GM21515 (cell line): ENCODE data around the gene MROH8.

Experiments
- ATAC-seq: cut with Tn5 transposase; IDR thresholded peaks from one replicate; pipeline ENCODE4 v1.9.1; 2021; ENCODE audit not compliant: unreplicated experiment

The MROH8 gene

GRCh38 chr20:37178839-37179682 is at the start of gene MROH8, which contains the start of gene RPN2:
MROH8 (minus strand) TSS chr20:37179548.
RPN2 (plus strand) TSS chr20:37179330; CDS start chr20:37179357, 27 bp downstream.
- peak; percentile 94 for ATAC-seq

GRCh38 chr20:37228656-37229055 is 49.3 kb upstream of the MROH8 start:
- ATAC-seq: no peak

DNA sequence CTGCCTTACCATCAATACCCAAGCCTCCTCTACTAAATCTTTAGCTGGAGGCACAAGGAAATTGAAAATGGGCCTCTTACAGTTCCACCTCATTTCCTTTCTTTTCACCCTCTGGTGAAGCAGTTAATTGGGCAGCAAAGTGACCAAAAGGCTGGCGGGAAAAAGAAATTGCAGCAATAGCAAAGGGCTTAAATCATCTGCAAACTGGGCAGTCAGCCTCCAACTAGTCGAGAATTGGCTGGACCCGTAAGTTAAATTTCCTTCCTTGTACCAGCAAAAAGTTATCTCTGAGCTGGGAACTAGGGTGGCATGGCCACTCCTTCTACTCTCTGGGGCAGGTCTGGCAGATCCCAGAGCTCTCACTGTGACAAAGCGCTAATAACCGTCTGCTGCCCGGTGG is 48.7 kb upstream of the MROH8 start:
- ATAC-seq: no peak

GRCh38 chr20:37226889-37227288 is 47.5 kb upstream of the MROH8 start:
- no peak for ATAC-seq

DNA sequence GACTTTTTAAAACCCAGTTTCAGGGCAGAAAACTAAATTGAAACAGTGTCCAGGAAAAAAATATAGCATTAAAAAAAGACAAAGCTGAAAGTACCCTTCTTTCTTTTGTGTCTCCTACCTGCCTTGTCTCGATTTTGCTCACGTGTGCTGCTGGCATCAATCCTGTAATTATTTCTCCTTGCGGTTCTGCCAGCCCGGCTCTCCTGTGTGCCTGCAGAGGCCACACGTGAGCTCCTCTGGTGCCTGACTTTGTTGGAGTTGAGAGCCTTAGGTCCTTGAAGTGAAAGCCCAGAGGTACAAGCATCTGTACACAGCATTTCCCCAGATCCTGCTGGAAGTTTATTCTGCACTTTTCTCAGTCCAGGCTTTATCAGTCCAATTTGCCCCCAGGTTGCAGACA is 45.8 kb upstream of the MROH8 start:
- ATAC-seq: no peak

DNA sequence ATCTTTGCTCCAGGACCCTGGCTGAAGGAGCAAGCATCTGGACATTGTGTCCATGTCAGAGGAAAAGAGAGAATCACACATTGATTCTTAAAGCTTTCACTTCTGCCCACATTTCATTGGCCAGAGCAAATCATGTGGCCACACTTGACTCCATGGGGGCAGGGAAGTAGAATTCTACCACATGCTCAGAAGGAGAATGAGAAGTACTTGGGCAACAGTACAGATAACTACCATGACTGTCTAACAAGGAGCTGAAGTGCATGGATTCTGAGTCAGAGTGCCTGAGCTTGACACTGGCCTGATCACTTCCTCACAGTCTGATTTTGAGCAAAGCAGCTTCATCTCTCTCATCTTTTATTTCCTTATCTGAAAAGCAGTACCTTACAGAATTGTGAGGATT is 43.7 kb upstream of the MROH8 start:
- no peak for ATAC-seq

DNA sequence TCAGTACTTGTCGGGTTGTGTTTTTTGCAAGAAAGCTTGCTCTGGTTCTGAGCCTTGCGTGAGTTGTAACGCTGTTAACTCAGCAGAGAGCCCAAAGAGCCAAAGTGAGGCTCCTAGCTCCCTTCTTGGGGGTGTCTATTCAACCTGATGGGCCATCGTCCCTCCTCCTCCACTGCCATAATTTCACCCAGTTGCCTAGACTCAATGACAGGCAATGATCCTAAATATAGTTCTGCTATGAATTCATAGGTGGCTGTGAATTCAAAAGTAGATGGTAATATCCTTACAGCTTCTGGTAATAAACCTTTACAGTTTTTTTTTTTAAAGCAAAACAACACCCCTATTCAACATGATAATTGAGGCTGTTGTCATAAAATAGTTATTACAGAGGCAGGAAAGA is 42.7 kb upstream of the MROH8 start:
- no peak for ATAC-seq

GRCh38 chr20:37220731-37221130 is 41.4 kb upstream of the MROH8 start:
- ATAC-seq: no peak

GRCh38 chr20:37219751-37220668 is 40.7 kb upstream of the MROH8 start:
- no peak for ATAC-seq

GRCh38 chr20:37218976-37219375 is 39.6 kb upstream of the MROH8 start:
- ATAC-seq: no peak

GRCh38 chr20:37218441-37218840 is 39.1 kb upstream of the MROH8 start:
- ATAC-seq: no peak

DNA sequence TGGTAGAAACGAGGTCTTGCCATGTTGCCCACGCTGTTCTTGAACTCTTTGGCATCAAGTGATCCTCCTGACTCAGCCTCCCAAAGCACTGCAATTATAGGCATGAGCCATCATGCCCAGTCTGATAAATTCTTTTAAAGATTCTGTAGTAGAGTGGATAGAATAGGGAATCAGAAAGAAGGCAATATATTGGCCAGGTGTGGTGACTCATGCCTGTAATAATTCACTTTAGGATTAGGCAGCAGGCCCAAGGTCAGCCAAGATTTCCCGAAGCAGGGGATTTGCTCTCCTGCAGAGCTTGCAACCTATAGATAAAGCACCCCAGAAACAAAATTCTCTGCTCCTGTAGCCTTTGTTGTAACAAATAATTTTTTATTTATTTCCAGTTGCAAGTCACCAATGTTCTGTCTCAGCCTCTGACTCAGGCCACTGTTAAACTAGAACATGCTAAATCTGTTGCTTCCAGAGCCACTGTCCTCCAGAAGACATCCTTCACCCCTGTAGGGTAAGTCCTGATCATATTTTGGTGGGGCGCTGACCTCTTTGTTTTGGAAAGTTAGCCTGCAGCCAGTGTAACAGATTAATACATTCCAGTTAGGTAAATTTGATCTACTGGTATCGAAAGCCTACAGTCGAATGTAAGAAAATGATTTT is 30.4 kb upstream of the MROH8 start:
- ATAC-seq: no peak

GRCh38 chr20:37209193-37209592 is 29.8 kb upstream of the MROH8 start:
- no peak for ATAC-seq

GRCh38 chr20:37207171-37207570 is 27.8 kb upstream of the MROH8 start:
- ATAC-seq: no peak

GRCh38 chr20:37205794-37206193 is 26.4 kb upstream of the MROH8 start:
- no peak for ATAC-seq

- ATAC-seq: no peak
Observed at GRCh38 chr20:37205130-37205529, 25.8 kb upstream of the MROH8 start.

- ATAC-seq: no peak
Observed at GRCh38 chr20:37204056-37204455, 24.7 kb upstream of the MROH8 start.

DNA sequence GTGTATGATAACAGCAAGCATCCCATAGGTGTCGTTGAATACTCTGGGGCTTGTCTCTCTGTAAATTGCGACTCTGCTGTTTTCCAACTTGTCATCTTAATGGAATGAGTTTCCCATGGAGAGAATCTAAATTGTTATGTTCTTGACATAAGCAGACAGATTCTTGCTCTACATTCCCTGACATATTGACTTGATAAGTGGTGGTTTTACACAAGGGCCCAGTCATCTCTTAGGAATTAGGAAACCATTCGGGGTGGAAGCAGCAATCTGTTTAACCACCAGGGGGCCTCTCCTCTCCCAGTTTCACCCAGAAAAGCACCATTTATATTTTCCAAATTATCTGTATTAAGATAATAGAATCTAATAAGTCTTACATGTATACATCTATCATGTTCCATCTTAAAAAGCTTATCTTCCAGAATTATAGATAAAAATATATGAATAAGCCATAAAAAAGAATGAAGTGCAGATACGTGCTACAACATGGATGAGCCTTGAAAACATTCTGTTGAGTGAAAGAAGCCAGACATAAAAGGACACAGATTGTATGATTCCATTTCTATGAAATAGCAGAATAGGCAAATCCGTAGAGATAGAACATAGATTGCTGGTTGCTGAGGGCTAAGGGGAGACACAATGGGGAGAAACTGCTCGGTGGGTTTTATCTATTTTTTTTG is 23.1 kb upstream of the MROH8 start:
- ATAC-seq: no peak

GRCh38 chr20:37201827-37202162 is 22.4 kb upstream of the MROH8 start:
- ATAC-seq: no peak

- no peak for ATAC-seq
Observed at GRCh38 chr20:37200926-37201826, 21.8 kb upstream of the MROH8 start.
